ENCODE measurements around the gene ODAD4.
"Not testable (repeated sequence)": the region's sequence is repeated elsewhere in the genome, so short reads cannot be mapped to it uniquely, and the experiment has no call there.

The ODAD4 gene

GRCh38 chr17:42000413-42001133 is 70.2 kb downstream of the ODAD4 start:
- no peak overlapping the region for H3K27ac ChIP-seq
- ChIA-PET POLR2A (ENCODE audit: low non-redundant PET) (no interaction called here), CTCF (interaction anchor here (0.7 kb wide), 1 partner anchor 27 kb away, joined by 3 read pairs; no protein-coding TSS in a partner anchor)
- no peak for DNase-seq (ENCODE audit: low spot score)
- no peak for TF ChIP-seq CTCF (conservative IDR thresholded peaks at IDR 0.05; ENCODE audit: low read depth)

DNA sequence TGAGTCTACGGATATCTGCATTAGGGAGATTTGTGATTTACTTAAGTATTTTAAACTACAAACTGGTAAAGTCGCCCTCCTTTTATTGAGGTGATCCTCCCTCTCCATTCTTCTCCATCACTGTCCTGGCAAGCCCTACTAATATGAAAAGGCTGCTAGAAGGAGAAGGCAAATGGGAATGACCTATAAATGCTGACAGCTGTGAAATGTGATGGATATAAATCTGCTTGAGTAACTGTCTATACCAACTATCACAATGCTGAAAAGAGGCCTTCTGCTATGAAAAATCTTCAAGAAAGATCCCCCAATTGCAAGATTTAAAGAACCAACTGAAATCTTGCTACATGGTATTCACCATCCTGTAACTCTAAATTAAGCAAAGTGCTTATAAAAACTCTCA is 71.3 kb downstream of the ODAD4 start:
- no peak for TF ChIP-seq CTCF (conservative IDR thresholded peaks at IDR 0.05; ENCODE audit: low read depth)
- ChIA-PET POLR2A (ENCODE audit: low non-redundant PET) (no interaction called here), CTCF (no interaction called here)
- no peak overlapping the region for H3K27ac ChIP-seq
- DNase-seq (ENCODE audit: low spot score) = no peak

GRCh38 chr17:42002175-42002791 is 71.9 kb downstream of the ODAD4 start:
- no peak for DNase-seq (ENCODE audit: low spot score)
- TF ChIP-seq CTCF (conservative IDR thresholded peaks at IDR 0.05; ENCODE audit: low read depth) = no peak
- ChIA-PET POLR2A (ENCODE audit: low non-redundant PET) (no interaction called here), CTCF (no interaction called here)
- H3K27ac ChIP-seq = no peak overlapping the region

GRCh38 chr17:42002792-42003301 is 72.4 kb downstream of the ODAD4 start:
- POLR2A ChIA-PET (ENCODE audit: low non-redundant PET) = no interaction called here
- peak overlapping the region; percentile 24; the same call in 1 of the 2 replicates for H3K27ac ChIP-seq

DNA sequence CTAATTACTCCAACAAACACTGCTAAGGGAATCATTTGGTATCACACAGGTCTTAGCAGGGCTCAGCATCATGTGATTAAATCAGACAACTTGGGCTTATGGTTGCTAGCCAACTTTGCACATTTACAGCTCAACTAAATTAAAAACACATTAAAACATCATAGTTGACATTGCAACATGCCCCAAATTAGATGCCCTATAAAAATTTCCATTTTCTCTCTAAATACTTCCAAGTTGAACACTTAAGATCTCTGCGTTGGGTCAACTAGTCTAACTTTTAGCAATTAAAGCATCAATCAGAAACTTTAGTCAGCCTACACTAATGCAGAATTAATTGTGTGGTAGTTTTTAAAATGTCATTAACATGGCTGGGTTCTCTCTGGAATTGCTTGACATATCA is 74.7 kb downstream of the ODAD4 start:
- DNase-seq (ENCODE audit: low spot score) = no peak
- H3K27ac ChIP-seq = no peak overlapping the region
- POLR2A ChIA-PET (ENCODE audit: low non-redundant PET) = no interaction called here
- no peak for TF ChIP-seq CTCF (conservative IDR thresholded peaks at IDR 0.05; ENCODE audit: low read depth)
- CTCF ChIA-PET = no interaction called here

More at GRCh38 chr17:42002792-42003301, 72.4 kb downstream of the ODAD4 start:
- no peak for TF ChIP-seq CTCF (conservative IDR thresholded peaks at IDR 0.05; ENCODE audit: low read depth)
- no peak for DNase-seq (ENCODE audit: low spot score)
- CTCF ChIA-PET = interaction anchor here (0.6 to 0.8 kb wide), 2 partner anchors 40 to 125 kb away, joined by 4 to 5 read pairs; no protein-coding TSS in a partner anchor

DNA sequence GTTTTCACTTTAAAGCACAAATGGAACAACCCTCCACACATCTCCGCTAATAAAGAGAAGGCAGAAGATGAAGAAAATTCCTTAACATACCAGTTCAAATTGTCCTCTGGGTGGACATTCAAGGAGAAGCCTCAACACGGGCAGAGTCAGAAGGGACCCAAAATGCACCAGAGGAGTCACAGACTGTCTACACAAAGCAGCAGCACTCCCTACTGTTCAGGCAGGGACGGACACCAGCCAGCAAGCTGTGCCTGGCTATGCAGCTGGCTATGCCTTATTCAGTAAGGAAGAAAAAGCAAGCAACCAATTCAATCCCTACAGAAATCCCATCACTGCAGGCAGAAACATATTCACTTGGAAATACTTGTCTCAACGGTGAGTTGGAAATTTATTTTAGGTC is 78.8 kb downstream of the ODAD4 start:
- no peak for DNase-seq (ENCODE audit: low spot score)
- POLR2A ChIA-PET (ENCODE audit: low non-redundant PET) = no interaction called here
- CTCF ChIA-PET = no interaction called here
- no peak for TF ChIP-seq CTCF (conservative IDR thresholded peaks at IDR 0.05; ENCODE audit: low read depth)
- H3K27ac ChIP-seq = peak overlapping the region; percentile 90

- DNase-seq (ENCODE audit: low spot score) = peak; percentile 47
- peak overlapping the region; percentile 90 for H3K27ac ChIP-seq
- POLR2A ChIA-PET (ENCODE audit: low non-redundant PET); CTCF ChIA-PET: not testable (repeated sequence)
These were observed 79.9 kb downstream of the ODAD4 start for GRCh38 chr17:42010266-42010680.
